ENCODE data around the gene FHOD1. TPM values are rescaled to one million over a fixed set of nuclear protein-coding genes. Genes with fewer than 3 reads are reported as not detected.

FHOD1 gene
- total and polyA plus RNA-seq, 8 donors: 68.4 to 300 (median 186) TPM

DNA sequence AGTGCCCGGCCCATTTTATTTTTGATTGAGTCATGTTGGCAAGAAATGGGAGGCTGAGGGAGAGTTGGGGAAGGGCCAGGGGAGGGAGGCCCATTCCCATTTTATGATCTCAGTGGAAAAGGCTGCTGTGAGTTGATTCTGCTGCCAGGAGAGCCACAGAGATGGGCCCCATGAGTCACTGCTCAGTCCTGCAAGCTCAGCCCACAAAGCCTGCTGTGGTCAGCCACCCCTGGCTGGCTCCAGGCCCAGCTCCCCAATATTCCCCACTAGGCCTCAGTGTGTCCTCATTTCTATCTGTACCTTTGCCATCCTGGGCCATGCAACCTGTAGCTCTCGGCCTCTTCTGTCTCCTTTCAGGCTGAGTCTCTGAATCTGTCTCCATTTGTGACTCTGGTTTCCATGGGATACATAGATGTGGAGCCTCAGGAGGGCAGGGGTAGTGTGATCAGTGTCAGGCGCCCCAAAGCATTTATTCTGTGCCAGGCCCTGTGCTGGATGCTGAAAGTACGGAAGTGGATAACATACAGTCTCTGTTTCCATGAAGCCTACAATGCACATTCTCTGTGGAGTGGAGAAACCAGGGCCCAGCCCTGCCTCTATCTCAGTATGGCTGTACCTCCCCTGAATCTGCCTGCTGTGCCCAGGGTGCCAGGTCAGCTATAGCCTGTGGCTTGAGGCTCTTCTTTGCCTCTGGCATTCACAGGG, 30.2 kb upstream of the FHOD1 start:
- peak overlapping the region in 1 of 2 donors; percentile 60 for H3K4me3 ChIP-seq
- peaks cover 0 to 18% of the 10 kb centered on the region in 2 donors for H3K36me3 ChIP-seq
- H3K27me3 ChIP-seq: no peaks in the 10 kb centered on the region
- H3K4me1 ChIP-seq: peaks cover 12 to 33% of the 10 kb centered on the region in 2 donors
- TF ChIP-seq, protein P1, sequence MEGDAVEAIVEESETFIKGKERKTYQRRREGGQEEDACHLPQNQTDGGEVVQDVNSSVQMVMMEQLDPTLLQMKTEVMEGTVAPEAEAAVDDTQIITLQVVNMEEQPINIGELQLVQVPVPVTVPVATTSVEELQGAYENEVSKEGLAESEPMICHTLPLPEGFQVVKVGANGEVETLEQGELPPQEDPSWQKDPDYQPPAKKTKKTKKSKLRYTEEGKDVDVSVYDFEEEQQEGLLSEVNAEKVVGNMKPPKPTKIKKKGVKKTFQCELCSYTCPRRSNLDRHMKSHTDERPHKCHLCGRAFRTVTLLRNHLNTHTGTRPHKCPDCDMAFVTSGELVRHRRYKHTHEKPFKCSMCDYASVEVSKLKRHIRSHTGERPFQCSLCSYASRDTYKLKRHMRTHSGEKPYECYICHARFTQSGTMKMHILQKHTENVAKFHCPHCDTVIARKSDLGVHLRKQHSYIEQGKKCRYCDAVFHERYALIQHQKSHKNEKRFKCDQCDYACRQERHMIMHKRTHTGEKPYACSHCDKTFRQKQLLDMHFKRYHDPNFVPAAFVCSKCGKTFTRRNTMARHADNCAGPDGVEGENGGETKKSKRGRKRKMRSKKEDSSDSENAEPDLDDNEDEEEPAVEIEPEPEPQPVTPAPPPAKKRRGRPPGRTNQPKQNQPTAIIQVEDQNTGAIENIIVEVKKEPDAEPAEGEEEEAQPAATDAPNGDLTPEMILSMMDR (IDR thresholded peaks at IDR 0.05): no peak
- H3K9me3 ChIP-seq: no peaks in the 10 kb centered on the region
- intact Hi-C loops (cut with DNase I): no loop called here
- peak in 2 of 4 donors; percentile 82 to 84 for DNase-seq
- H3K27ac ChIP-seq: peak overlapping the region; percentile 66 to 75
- peak; percentile 48 for ATAC-seq

DNA sequence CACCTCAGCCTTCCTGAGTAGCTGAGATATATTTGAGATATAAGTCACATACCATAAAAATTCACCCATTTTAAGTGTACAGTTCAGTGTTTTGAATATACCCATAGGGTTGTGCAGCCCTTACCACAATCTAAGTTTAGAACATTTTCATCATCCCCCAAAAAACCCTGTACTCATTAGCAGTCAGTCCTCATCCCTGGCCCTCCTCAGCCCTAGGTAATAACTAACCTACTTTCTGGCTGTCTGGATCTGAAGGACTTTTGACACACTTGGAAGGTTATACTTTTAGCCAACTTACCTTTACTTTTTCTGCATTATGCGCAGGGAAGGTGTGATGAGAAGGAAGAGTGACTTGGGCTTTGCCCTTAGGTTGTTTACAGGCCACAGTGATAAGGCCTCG, 28.0 kb upstream of the FHOD1 start:
- intact Hi-C loops (cut with DNase I): no loop called here
- H3K4me3 ChIP-seq: no peak overlapping the region
- no peak for ATAC-seq

DNA sequence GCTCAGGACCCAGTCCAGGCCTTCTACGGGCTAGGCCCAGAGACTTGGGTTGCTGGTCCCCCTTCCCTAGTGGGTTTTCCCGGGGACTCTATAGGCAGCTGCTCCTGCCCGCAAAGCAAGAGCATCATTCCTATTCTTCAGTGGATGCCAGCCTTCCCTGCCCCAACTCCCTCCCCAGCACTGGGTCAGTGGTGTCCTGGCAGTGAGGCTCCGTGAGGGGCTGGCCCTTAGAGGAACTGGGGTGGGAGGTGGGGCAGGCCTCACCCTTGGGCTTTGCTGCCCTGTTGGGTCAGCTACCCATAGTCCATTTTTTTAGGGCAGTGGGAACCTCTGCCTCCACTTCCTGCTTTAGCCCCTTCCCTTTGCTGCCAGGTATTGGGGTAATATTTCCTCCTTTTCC, 24.2 kb upstream of the FHOD1 start:
- Histone ChIP-seq H3K27ac (no peak overlapping the region), H3K27me3 (no peaks in the 10 kb centered on the region), H3K4me1 (peaks cover under 1 to 5% of the 10 kb centered on the region in 2 donors), H3K36me3 (peaks cover 0 to 19% of the 10 kb centered on the region in 2 donors), H3K4me3 (no peak overlapping the region), H3K9me3 (no peaks in the 10 kb centered on the region)
- ATAC-seq (no peak), DNase-seq (no peak)
- TF ChIP-seq, protein P1 (IDR thresholded peaks at IDR 0.05): no peak
- intact Hi-C loops (cut with DNase I): no loop called here

More for the DNA sequence above, 28.0 kb upstream of the FHOD1 start:
- H3K9me3 ChIP-seq: no peaks in the 10 kb centered on the region
- H3K27ac ChIP-seq: no peak overlapping the region
- peaks cover 0 to 22% of the 10 kb centered on the region in 2 donors for H3K36me3 ChIP-seq
- H3K4me1 ChIP-seq: peaks cover 12 to 33% of the 10 kb centered on the region in 2 donors
- TF ChIP-seq, protein P1 (IDR thresholded peaks at IDR 0.05): no peak
- no peak for DNase-seq
- H3K27me3 ChIP-seq: no peaks in the 10 kb centered on the region

DNA sequence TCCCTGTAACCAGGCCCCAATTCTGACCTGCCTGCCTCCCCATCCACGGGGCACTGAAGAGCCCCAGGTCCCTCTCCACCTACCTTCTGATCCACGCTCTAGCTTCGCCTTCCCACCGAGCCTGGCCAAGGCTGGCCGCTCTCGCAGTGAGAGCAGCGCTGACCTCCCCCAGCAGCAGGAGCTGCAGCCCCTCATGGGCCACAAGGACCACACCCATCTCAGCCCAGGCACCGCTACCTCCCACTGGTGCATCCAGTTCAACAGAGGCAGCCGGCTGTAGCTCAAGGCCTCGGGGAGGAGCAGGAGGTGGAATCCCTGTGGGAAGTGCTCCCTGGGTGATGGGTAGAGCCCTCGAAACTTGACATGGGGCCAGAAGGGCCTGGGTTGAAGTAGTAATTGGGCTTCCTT, 23.7 kb upstream of the FHOD1 start:
- no peak for ATAC-seq
- no peak overlapping the region for H3K4me3 ChIP-seq
- no peak for DNase-seq
- intact Hi-C loops (cut with DNase I): no loop called here
- TF ChIP-seq, protein P1 (IDR thresholded peaks at IDR 0.05): no peak
- H3K27ac ChIP-seq: no peak overlapping the region
- peaks cover 0 to 5% of the 10 kb centered on the region in 2 donors for H3K4me1 ChIP-seq
- H3K36me3 ChIP-seq: peaks cover 0 to 14% of the 10 kb centered on the region in 2 donors
- H3K9me3 ChIP-seq: no peaks in the 10 kb centered on the region
- no peaks in the 10 kb centered on the region for H3K27me3 ChIP-seq

DNA sequence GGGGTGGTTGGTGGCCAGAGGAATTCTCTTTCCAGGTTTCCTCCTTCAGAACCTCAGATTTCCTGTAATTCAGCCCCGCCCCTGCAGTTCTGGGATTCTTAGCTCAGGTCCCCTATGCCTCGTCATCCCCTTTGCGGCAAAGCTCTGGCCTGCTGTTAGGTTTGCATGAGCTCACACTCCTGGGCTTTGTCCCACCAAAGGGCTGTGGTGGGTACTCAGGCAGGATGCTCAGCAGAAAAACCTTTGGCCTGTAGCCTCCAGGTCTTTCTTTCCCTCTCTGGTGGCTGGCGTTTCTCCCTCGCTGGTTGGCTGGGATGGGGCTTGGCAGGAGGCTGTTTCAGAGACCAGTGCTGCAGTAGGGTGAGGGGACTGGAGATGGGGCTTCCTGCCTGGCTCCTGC, 22.5 kb upstream of the FHOD1 start:
- intact Hi-C loops (cut with DNase I): no loop called here
- Histone ChIP-seq H3K27me3 (no peaks in the 10 kb centered on the region), H3K4me1 (peaks cover 0 to 5% of the 10 kb centered on the region in 2 donors), H3K9me3 (no peaks in the 10 kb centered on the region), H3K4me3 (no peak overlapping the region), H3K36me3 (peaks cover 0 to 7% of the 10 kb centered on the region in 2 donors), H3K27ac (no peak overlapping the region)
- TF ChIP-seq, protein P1 (IDR thresholded peaks at IDR 0.05): no peak
- ATAC-seq (peak; percentile 22), DNase-seq (no peak)

Data from left lung (tissue), 10 donors.